ENCODE data around the gene SH3D19. TPM values are rescaled to one million over a fixed set of nuclear protein-coding genes. Genes with fewer than 3 reads are reported as not detected.

SH3D19 gene
- total and polyA plus RNA-seq, 4 donors, result 22.1 to 69.2 (median 50.8) TPM

- 96 to 97% methylated on average over 1 of the region's 1 CpG for WGBS, 2 donors
- ATAC-seq (ENCODE audit: insufficient read depth, low FRiP score) (no peak), DNase-seq (no peak)
- Histone ChIP-seq H3K27ac (ENCODE audit: low read depth in 1 of 2, low read length in 1 of 2) (no peak overlapping the region), H3K4me1 (ENCODE audit: control insufficient read depth in 5 of 5, insufficient read depth in 5 of 5, low read length in 5 of 5) (no peaks in the 10 kb centered on the region), H3K36me3 (ENCODE audit: control insufficient read depth in 4 of 4, insufficient read depth in 4 of 4, low read length in 4 of 4) (no peaks in the 10 kb centered on the region), H3K27me3 (ENCODE audit: control insufficient read depth in 3 of 3, insufficient read depth in 3 of 3, low read length in 2 of 3) (no peaks in the 10 kb centered on the region), H3K4me3 (no peak overlapping the region), H3K9me3 (ENCODE audit: control insufficient read depth in 4 of 4, insufficient read depth in 3 of 4, low read length in 3 of 4) (no peaks in the 10 kb centered on the region), H3K9ac (ENCODE audit: insufficient read depth in 1 of 2, low read length in 2 of 2) (no peak overlapping the region)
- no peak for TF ChIP-seq CTCF (IDR thresholded peaks at IDR 0.05; ENCODE audit: control extremely low read depth, extremely low read depth)
Measured at GRCh38 chr4:151331276-151332042, 6.1 kb upstream of the SH3D19 start.

- ATAC-seq (ENCODE audit: insufficient read depth, low FRiP score) (no peak), DNase-seq (no peak)
- Histone ChIP-seq H3K9me3 (ENCODE audit: control insufficient read depth in 4 of 4, insufficient read depth in 3 of 4, low read length in 3 of 4) (no peaks in the 10 kb centered on the region), H3K27ac (ENCODE audit: low read depth in 1 of 2, low read length in 1 of 2) (no peak overlapping the region), H3K4me3 (no peak overlapping the region), H3K36me3 (ENCODE audit: control insufficient read depth in 4 of 4, insufficient read depth in 4 of 4, low read length in 4 of 4) (no peaks in the 10 kb centered on the region), H3K4me1 (ENCODE audit: control insufficient read depth in 5 of 5, insufficient read depth in 5 of 5, low read length in 5 of 5) (peaks cover 0 to 7% (median 0%) of the 10 kb centered on the region in 5 donors), H3K9ac (ENCODE audit: insufficient read depth in 1 of 2, low read length in 2 of 2) (no peak overlapping the region), H3K27me3 (ENCODE audit: control insufficient read depth in 3 of 3, insufficient read depth in 3 of 3, low read length in 2 of 3) (no peaks in the 10 kb centered on the region)
- 80 to 94% methylated on average over 4 of the region's 4 CpGs for WGBS, 2 donors
- TF ChIP-seq CTCF (IDR thresholded peaks at IDR 0.05; ENCODE audit: control extremely low read depth, extremely low read depth), result no peak
Measured at GRCh38 chr4:151329217-151330007, 4.0 kb upstream of the SH3D19 start.

- ATAC-seq (ENCODE audit: insufficient read depth, low FRiP score) (no peak), DNase-seq (no peak)
- H3K9ac ChIP-seq (ENCODE audit: insufficient read depth in 1 of 2, low read length in 2 of 2), result peak overlapping the region in 1 of 2 donors; percentile 82
- 57 to 61% methylated on average over 6 of the region's 6 CpGs for WGBS, 2 donors
- H3K27ac ChIP-seq (ENCODE audit: low read depth in 1 of 2, low read length in 1 of 2), result peak overlapping the region in 1 of 2 donors; percentile 99
- H3K27me3 ChIP-seq (ENCODE audit: control insufficient read depth in 3 of 3, insufficient read depth in 3 of 3, low read length in 2 of 3), result no peaks in the 10 kb centered on the region
- H3K36me3 ChIP-seq (ENCODE audit: control insufficient read depth in 4 of 4, insufficient read depth in 4 of 4, low read length in 4 of 4), result no peaks in the 10 kb centered on the region
- no peak for TF ChIP-seq CTCF (IDR thresholded peaks at IDR 0.05; ENCODE audit: control extremely low read depth, extremely low read depth)
- peaks cover 0 to 27% (median 4%) of the 10 kb centered on the region in 5 donors for H3K4me1 ChIP-seq (ENCODE audit: control insufficient read depth in 5 of 5, insufficient read depth in 5 of 5, low read length in 5 of 5)
- no peaks in the 10 kb centered on the region for H3K9me3 ChIP-seq (ENCODE audit: control insufficient read depth in 4 of 4, insufficient read depth in 3 of 4, low read length in 3 of 4)
- peak overlapping the region; percentile 81 for H3K4me3 ChIP-seq
Measured at GRCh38 chr4:151325949-151326246, 493 bp upstream of the SH3D19 start.

All from lung (tissue), 12 donors.